Endodermal cell (in vitro differentiated cells): ENCODE measurements around the gene PRAME. TPM values are rescaled to one million over a fixed set of nuclear protein-coding genes. Genes with fewer than 3 reads are reported as not detected.
"Not testable (repeated sequence)": the region's sequence is repeated elsewhere in the genome, so short reads cannot be mapped to it uniquely, and the experiment has no call there.

Experiments used
- DNase-seq: peaks from one replicate; pipeline ENCODE4 v3.0.0-alpha.2; 2017
- H3K27ac ChIP-seq: 2 replicates; pipeline ENCODE4 v1.5.1; 2013; ENCODE audit warnings: mild to moderate bottlenecking, low read depth, low read length, moderate library complexity
- H3K27me3 ChIP-seq: 2 replicates; pipeline ENCODE4 v1.6.1; 2013; ENCODE audit warnings: mild to moderate bottlenecking, low read length, moderate library complexity; ENCODE audit not compliant: insufficient read depth, control insufficient read depth, poor library complexity, severe bottlenecking
- H3K36me3 ChIP-seq: 2 replicates; pipeline ENCODE4 v1.7.0; 2013; ENCODE audit warnings: mild to moderate bottlenecking, low read length, moderate library complexity; ENCODE audit not compliant: control insufficient read depth, insufficient read depth
- H3K4me1 ChIP-seq: one replicate; pipeline ENCODE4 v1.7.0; 2013; ENCODE audit warnings: low read length; ENCODE audit not compliant: control insufficient read depth, insufficient read depth
- H3K4me3 ChIP-seq: 2 replicates; pipeline ENCODE4 v1.5.1; 2013; ENCODE audit warnings: mild to moderate bottlenecking, low read length, moderate library complexity
- H3K9ac ChIP-seq: 2 replicates; pipeline ENCODE4 v1.6.1; 2013; ENCODE audit warnings: mild to moderate bottlenecking, low read length, moderate library complexity; ENCODE audit not compliant: poor library complexity, severe bottlenecking; ENCODE audit errors: extremely low read depth
- H3K9me3 ChIP-seq: 2 replicates; pipeline ENCODE4 v1.6.1; 2013; ENCODE audit warnings: mild to moderate bottlenecking, low read length, moderate library complexity; ENCODE audit not compliant: control insufficient read depth
- H3K27ac Mint-ChIP-seq: 2 replicates; pipeline ENCODE4 v1.8.0; 2020; ENCODE audit warnings: mixed read lengths
- H3K27me3 Mint-ChIP-seq: 2 replicates; pipeline ENCODE4 v1.8.0; 2021; ENCODE audit warnings: mild to moderate bottlenecking, mixed read lengths; ENCODE audit not compliant: insufficient read depth
- H3K36me3 Mint-ChIP-seq: 2 replicates; pipeline ENCODE4 v1.8.0; 2020; ENCODE audit warnings: low read depth, mixed read lengths
- H3K4me1 Mint-ChIP-seq: 2 replicates; pipeline ENCODE4 v1.8.0; 2020; ENCODE audit warnings: mixed read lengths
- H3K4me3 Mint-ChIP-seq: 2 replicates; pipeline ENCODE4 v1.8.0; 2020; ENCODE audit warnings: mild to moderate bottlenecking, moderate library complexity, mixed read lengths
- H3K9me3 Mint-ChIP-seq: 2 replicates; pipeline ENCODE4 v1.8.0; 2020; ENCODE audit warnings: mild to moderate bottlenecking, mixed read lengths
- CTCF ChIP-seq: fragments of 200-600 bp; sonication (generic); conservative IDR thresholded peaks from 2 replicates; pipeline ENCODE4 v1.5.0; 2021; ENCODE audit warnings: antibody characterized with exemption, mild to moderate bottlenecking
- WGBS, 2 experiments: methylation state at CpG; one replicate each; pipeline versions ENCODE4 v1.1.5 to v1.1.7; 2013; ENCODE audit warnings: missing lambda C conversion rate in 2 of 2, mixed read lengths in 1 of 2; ENCODE audit not compliant: insufficient coverage in 1 of 2, insufficient read length in 1 of 2; 5-methylcytosine and 5-hydroxymethylcytosine counted together
- total RNA-seq, 2 donors: library from RNA; stranded (reverse); fragmentation: NEBNext Ultra II Directional in 1 of 2; extraction: Animal tissue kit (Norgen Biotek cat#: 25700) in 1 of 2; gene quantifications; 2 replicates in 1 of 2; 3 replicates in 1 of 2; pipeline ENCODE4 v1.2.1, GENCODE V29; 2021

PRAME gene
- total RNA-seq, 2 donors from 2014 or later, result 0.35 TPM; not detected in 1

- DNase-seq, result no peak
- H3K4me3 Mint-ChIP-seq, result no peak overlapping the region
- WGBS, 2 experiments, result 83 to 90% methylated on average over 4 to 5 of the region's 5 CpGs
- Histone ChIP-seq H3K27ac (no peak overlapping the region), H3K36me3 (no peaks in the 10 kb centered on the region), H3K9ac (no peak overlapping the region), H3K9me3 (peaks cover 12% of the 10 kb centered on the region), H3K4me3 (no peak overlapping the region), H3K4me1 (no peaks in the 10 kb centered on the region), H3K27me3 (peaks cover 33% of the 10 kb centered on the region)
- H3K4me1 Mint-ChIP-seq, result peaks cover under 1% of the 10 kb centered on the region
- H3K36me3 Mint-ChIP-seq, result peaks cover under 1% of the 10 kb centered on the region
- peaks cover 26% of the 10 kb centered on the region for H3K9me3 Mint-ChIP-seq
- TF ChIP-seq CTCF, result no peak
- no peak overlapping the region for H3K27ac Mint-ChIP-seq
- peaks cover 59% of the 10 kb centered on the region for H3K27me3 Mint-ChIP-seq
These were observed 46.1 kb downstream of the PRAME start for GRCh38 chr22:22512951-22513350.

- peaks cover 12% of the 10 kb centered on the region for H3K9me3 ChIP-seq
- H3K4me1 ChIP-seq, H3K27ac Mint-ChIP-seq, H3K4me1 Mint-ChIP-seq, H3K9ac ChIP-seq, H3K4me3 Mint-ChIP-seq, DNase-seq, H3K27ac ChIP-seq, H3K4me3 ChIP-seq: not testable (repeated sequence)
- Mint-ChIP-seq H3K36me3 (peaks cover 19% of the 10 kb centered on the region), H3K9me3 (peaks cover 26% of the 10 kb centered on the region), H3K27me3 (peaks cover 48% of the 10 kb centered on the region)
- H3K27me3 ChIP-seq, result peaks cover 25% of the 10 kb centered on the region
- 95 to 100% methylated on average over 1 to 6 of the region's 7 CpGs for WGBS, 2 experiments
- H3K36me3 ChIP-seq, result peaks cover 14% of the 10 kb centered on the region
These were observed 48.2 kb downstream of the PRAME start for GRCh38 chr22:22510833-22511232.

GRCh38 chr22:22509912-22510311 lies 49.2 kb downstream of the PRAME start:
- Histone ChIP-seq H3K9me3 (peaks cover 12% of the 10 kb centered on the region), H3K27me3 (peaks cover 25% of the 10 kb centered on the region), H3K36me3 (peaks cover 19% of the 10 kb centered on the region)
- H3K4me3 ChIP-seq, H3K4me1 Mint-ChIP-seq, H3K9ac ChIP-seq, H3K27ac ChIP-seq, H3K4me3 Mint-ChIP-seq, H3K4me1 ChIP-seq, H3K27ac Mint-ChIP-seq, DNase-seq: not testable (repeated sequence)
- 89 to 97% methylated on average over 5 to 6 of the region's 6 CpGs for WGBS, 2 experiments
- H3K27me3 Mint-ChIP-seq, result peaks cover 39% of the 10 kb centered on the region
- peaks cover 26% of the 10 kb centered on the region for H3K9me3 Mint-ChIP-seq
- H3K36me3 Mint-ChIP-seq, result peaks cover 24% of the 10 kb centered on the region

GRCh38 chr22:22508274-22509176 lies 50.5 kb downstream of the PRAME start, which contains the start of gene ZNF280B:
TSS of gene ZNF280B (minus strand) at chr22:22508742. CDS start at chr22:22489398, 19,344 bp downstream.
- Mint-ChIP-seq H3K4me1 (peaks cover 8% of the 10 kb centered on the region), H3K36me3 (peaks cover 35% of the 10 kb centered on the region), H3K27me3 (peaks cover 25% of the 10 kb centered on the region), H3K4me3 (peak within 1 kb of the TSS; percentile 90), H3K9me3 (peaks cover 26% of the 10 kb centered on the region), H3K27ac (peak within 1 kb of the TSS; percentile 73)
- H3K9ac ChIP-seq, result peak within 1 kb of the TSS; percentile 82
- DNase-seq, result peak; percentile 96
- H3K36me3 ChIP-seq, result peaks cover 33% of the 10 kb centered on the region
- peaks cover 12% of the 10 kb centered on the region for H3K9me3 ChIP-seq
- WGBS, 2 experiments, result 3 to 4% methylated on average over 28 to 72 of the region's 72 CpGs
- H3K27ac ChIP-seq, result no peak within 1 kb of the TSS
- H3K4me1 ChIP-seq, result no peaks in the 10 kb centered on the region
- H3K27me3 ChIP-seq, result peaks cover 16% of the 10 kb centered on the region
- peak within 1 kb of the TSS; percentile 86 for H3K4me3 ChIP-seq
- TF ChIP-seq CTCF, result peak; percentile 80
